H1 (cell line): ENCODE measurements around the gene ANKRD11. TPM values are rescaled to one million over a fixed set of nuclear protein-coding genes. Genes with fewer than 3 reads are reported as not detected.

Source experiments
- CTCF ChIA-PET: fragments of 300-600 bp; sonication (Branson Sonifier 250); formaldehyde crosslinking; loops from one replicate; lab custom pipeline; 2021; ENCODE audit not compliant: partially characterized antibody; lab: Charles Lee
- POLR2A ChIA-PET: fragments of 300-600 bp; sonication (Branson Sonifier 250); formaldehyde crosslinking; loops from one replicate; lab custom pipeline; 2021; ENCODE audit warnings: inconsistent platforms; ENCODE audit not compliant: partially characterized antibody; lab: Charles Lee
- DNase-seq, 2 experiments: peaks; one replicate each; pipeline versions ENCODE4 v3.0.0 to v3.0.0-alpha.2; 2010 to 2022; ENCODE audit warnings: low spot score in 2 of 2, low read depth in 1 of 2, mixed read lengths in 1 of 2
- FAIRE-seq: peaks from 2 replicates; lab custom pipeline; 2011; peaks lifted over from hg19 to GRCh38; lab: Jason Lieb, UNC
- H2AFZ ChIP-seq: 2 replicates; pipeline ENCODE4 v1.8.1; 2012; ENCODE audit warnings: low read length, inconsistent platforms
- H2AK5ac ChIP-seq: 2 replicates; pipeline ENCODE4 v1.6.1; 2013; ENCODE audit warnings: low read depth, low read length
- H2BK120ac ChIP-seq: replicated peaks from 2 replicates; pipeline ENCODE3; 2013; ENCODE audit warnings: low read depth, low read length, inconsistent platforms
- H2BK12ac ChIP-seq: 2 replicates; pipeline ENCODE4 v1.6.1; 2013; ENCODE audit warnings: low read depth, low read length
- H2BK15ac ChIP-seq: 2 replicates; pipeline ENCODE4 v1.6.1; 2013; ENCODE audit warnings: low read length
- H2BK20ac ChIP-seq: 2 replicates; pipeline ENCODE4 v1.6.1; 2013; ENCODE audit warnings: low read length
- H2BK5ac ChIP-seq: 2 replicates; pipeline ENCODE4 v1.6.1; 2013; ENCODE audit warnings: low read depth, low read length
- H3K14ac ChIP-seq: 2 replicates; pipeline ENCODE4 v1.6.1; 2013; ENCODE audit warnings: inconsistent platforms; ENCODE audit not compliant: insufficient read length
- H3K18ac ChIP-seq: 2 replicates; pipeline ENCODE4 v1.6.1; 2013; ENCODE audit warnings: low read length; ENCODE audit errors: extremely low read depth
- H3K23ac ChIP-seq: 2 replicates; pipeline ENCODE4 v1.6.1; 2013; ENCODE audit warnings: inconsistent platforms; ENCODE audit not compliant: insufficient read length
- H3K23me2 ChIP-seq: 2 replicates; pipeline ENCODE4 v1.6.1; 2013; ENCODE audit warnings: low read depth, low read length
- H3K27ac ChIP-seq: 2 replicates; pipeline ENCODE4 v1.6.1; 2011; ENCODE audit warnings: low read depth, low read length, inconsistent platforms
- H3K27me3 ChIP-seq, 4 experiments: replicated peaks in 1 of 4; 1 replicate in 1 of 4; 2 replicates in 3 of 4; pipeline versions ENCODE4 v1.6.1 to v1.8.1; 2011 to 2013; ENCODE audit warnings: low read length in 3 of 4, mild to moderate bottlenecking in 3 of 4, inconsistent platforms in 2 of 4, mixed read lengths in 2 of 4, moderate library complexity in 1 of 4; ENCODE audit not compliant: control insufficient read depth in 3 of 4, insufficient read depth in 3 of 4; ENCODE audit errors: extremely low read depth in 1 of 4
- H3K36me3 ChIP-seq, 4 experiments: 2 replicates each; pipeline versions ENCODE4 v1.6.1 to v1.8.1; 2011 to 2013; ENCODE audit warnings: mild to moderate bottlenecking in 4 of 4, low read length in 3 of 4, moderate library complexity in 2 of 4, control low read depth in 1 of 4, inconsistent platforms in 1 of 4; ENCODE audit not compliant: insufficient read depth in 4 of 4, control insufficient read depth in 2 of 4
- H3K4ac ChIP-seq: replicated peaks from 2 replicates; pipeline ENCODE3; 2013; ENCODE audit warnings: low read length, low read depth, mixed read lengths, inconsistent platforms; ENCODE audit not compliant: insufficient read length
- H3K4me1 ChIP-seq, 4 experiments: replicated peaks in 1 of 4; 1 replicate in 1 of 4; 2 replicates in 3 of 4; pipeline versions ENCODE4 v1.6.1 to v1.8.1; 2011 to 2013; ENCODE audit warnings: low read length in 3 of 4, inconsistent platforms in 2 of 4, mixed read lengths in 1 of 4; ENCODE audit not compliant: insufficient read depth in 4 of 4, control insufficient read depth in 3 of 4
- H3K4me2 ChIP-seq, 2 experiments: 2 replicates each; pipeline versions ENCODE4 v1.6.1 to v1.8.1; 2011 to 2013; ENCODE audit warnings: low read depth in 2 of 2, low read length in 2 of 2, control low read depth in 1 of 2, inconsistent platforms in 1 of 2, mild to moderate bottlenecking in 1 of 2; ENCODE audit not compliant: insufficient read depth in 1 of 2
- H3K4me3 ChIP-seq, 4 experiments: fragments of 200-600, 300-600 bp in 1 of 4; sonication (generic), shearing (Covaris generic), sonication (Bioruptor Twin) in 1 of 4; 2 replicates each; pipeline versions ENCODE4 v1.5.1 to v1.8.1; 2011 to 2016; ENCODE audit warnings: low read length in 4 of 4, low read depth in 3 of 4, control low read depth in 2 of 4, inconsistent platforms in 2 of 4, mild to moderate bottlenecking in 2 of 4, mixed read lengths in 1 of 4, moderate library complexity in 1 of 4; ENCODE audit not compliant: insufficient read depth in 2 of 4; ENCODE audit errors: extremely low read depth in 1 of 4
- H3K56ac ChIP-seq: replicated peaks from 2 replicates; pipeline ENCODE3; 2013; ENCODE audit warnings: low read depth, mild to moderate bottlenecking, mixed read lengths, low read length, inconsistent platforms; ENCODE audit not compliant: insufficient read length
- H3K79me1 ChIP-seq: 2 replicates; pipeline ENCODE4 v1.6.1; 2013; ENCODE audit warnings: low read depth, low read length, control low read depth
- H3K79me2 ChIP-seq, 2 experiments: 2 replicates each; pipeline versions ENCODE4 v1.6.1 to v1.8.1; 2012 to 2013; ENCODE audit warnings: low read length in 2 of 2, mild to moderate bottlenecking in 2 of 2, inconsistent platforms in 1 of 2; ENCODE audit not compliant: insufficient read depth in 2 of 2, control insufficient read depth in 1 of 2
- H3K9ac ChIP-seq, 4 experiments: replicated peaks in 1 of 4; 1 replicate in 1 of 4; 2 replicates in 3 of 4; pipeline versions ENCODE4 v1.6.1 to v1.8.1; 2011 to 2013; ENCODE audit warnings: low read depth in 3 of 4, low read length in 3 of 4, control low read depth in 2 of 4, mild to moderate bottlenecking in 2 of 4, moderate library complexity in 2 of 4, inconsistent platforms in 1 of 4; ENCODE audit errors: extremely low read depth in 1 of 4
- H3K9me3 ChIP-seq, 2 experiments: 2 replicates each; pipeline versions ENCODE4 v1.6.1 to v1.8.1; 2012 to 2013; ENCODE audit warnings: mild to moderate bottlenecking in 2 of 2, moderate library complexity in 2 of 2, control low read depth in 1 of 2, inconsistent platforms in 1 of 2, low read depth in 1 of 2, low read length in 1 of 2, mixed read lengths in 1 of 2; ENCODE audit not compliant: insufficient read depth in 2 of 2
- H4K20me1 ChIP-seq, 2 experiments: replicated peaks in 1 of 2; 2 replicates each; pipeline versions ENCODE3 to v1.8.1; 2011 to 2013; ENCODE audit warnings: inconsistent platforms in 2 of 2, low read length in 2 of 2, mild to moderate bottlenecking in 1 of 2; ENCODE audit not compliant: insufficient read depth in 2 of 2, control insufficient read depth in 1 of 2
- H4K5ac ChIP-seq: 2 replicates; pipeline ENCODE4 v1.6.1; 2013; ENCODE audit warnings: low read length, low read depth, mixed read lengths, inconsistent platforms; ENCODE audit not compliant: insufficient read length
- H4K8ac ChIP-seq: 2 replicates; pipeline ENCODE4 v1.8.0; 2013; ENCODE audit warnings: mild to moderate bottlenecking, moderate library complexity, low read length, inconsistent platforms; ENCODE audit not compliant: insufficient read depth; ENCODE audit errors: extremely low read depth
- H4K91ac ChIP-seq: replicated peaks from 2 replicates; pipeline ENCODE3; 2013; ENCODE audit warnings: low read length, mixed read lengths, inconsistent platforms; ENCODE audit not compliant: insufficient read length
- BACH1 ChIP-seq: IDR thresholded peaks from 2 replicates; pipeline ENCODE4 v1.6.1; 2012; ENCODE audit warnings: low read length, improper control_type of control experiment
- BCL11A ChIP-seq, 2 experiments: IDR thresholded peaks; one replicate each; pipeline ENCODE4 v1.6.1; 2011; ENCODE audit warnings: low read depth in 2 of 2, low read length in 2 of 2, mild to moderate bottlenecking in 2 of 2
- BRCA1 ChIP-seq: IDR thresholded peaks from 2 replicates; pipeline ENCODE4 v1.6.1; 2012; ENCODE audit warnings: low read depth, low read length, improper control_type of control experiment
- GABPA ChIP-seq: IDR thresholded peaks from 2 replicates; pipeline ENCODE4 v1.6.1; 2011; ENCODE audit warnings: mild to moderate bottlenecking, low read length, moderate library complexity, borderline replicate concordance; ENCODE audit not compliant: insufficient read depth
- HDAC2 ChIP-seq, 2 experiments: fragments of 300-600 bp in 1 of 2; sonication (generic) in 1 of 2; IDR thresholded peaks; 2 replicates each; pipeline ENCODE4 v1.6.1; 2011 to 2012; ENCODE audit warnings: low read depth in 2 of 2, low read length in 2 of 2, mild to moderate bottlenecking in 2 of 2, moderate library complexity in 2 of 2, borderline replicate concordance in 1 of 2, inconsistent platforms in 1 of 2
- JUND ChIP-seq: IDR thresholded peaks from 2 replicates; pipeline ENCODE4 v1.6.1; 2011; ENCODE audit warnings: mild to moderate bottlenecking, improper control_type of control experiment, low read length
- KDM1A ChIP-seq: fragments of 200-600, 300-600 bp; sonication (generic); IDR thresholded peaks from 2 replicates; pipeline ENCODE4 v1.7.1; 2016; ENCODE audit warnings: mild to moderate bottlenecking, low read length, borderline replicate concordance
- KDM5A ChIP-seq: fragments of 200-600 bp; IDR thresholded peaks from 2 replicates; pipeline ENCODE4 v1.7.1; 2012; ENCODE audit warnings: mild to moderate bottlenecking, low read length, inconsistent platforms, mixed read lengths
- SIX5 ChIP-seq: IDR thresholded peaks from 2 replicates; pipeline ENCODE4 v1.6.1; 2011; ENCODE audit warnings: mild to moderate bottlenecking, low read depth, low read length
- SP1 ChIP-seq: IDR thresholded peaks from 2 replicates; pipeline ENCODE4 v1.6.1; 2011; ENCODE audit warnings: low read depth, low read length
- SRF ChIP-seq: IDR thresholded peaks from 2 replicates; pipeline ENCODE4 v1.6.1; 2011; ENCODE audit warnings: mild to moderate bottlenecking, low read depth, low read length, moderate library complexity
- TAF1 ChIP-seq: IDR thresholded peaks from 2 replicates; pipeline ENCODE4 v1.6.1; 2011; ENCODE audit warnings: mild to moderate bottlenecking, low read depth, low read length
- TAF7 ChIP-seq: optimal IDR thresholded peaks from 2 replicates; pipeline ENCODE3; 2011; ENCODE audit warnings: low read depth, mild to moderate bottlenecking, inconsistent platforms, low read length, moderate library complexity, borderline replicate concordance
- TCF12 ChIP-seq: IDR thresholded peaks from 2 replicates; pipeline ENCODE4 v1.6.1; 2011; ENCODE audit warnings: low read depth, mild to moderate bottlenecking, low read length
- WGBS, 2 experiments: shearing (Covaris generic) in 1 of 2; methylation state at CpG; one replicate each; pipeline versions ENCODE4 v1.1.6 to v1.1.7; 2013 to 2015; ENCODE audit warnings: low lambda C conversion rate in 2 of 2, mixed read lengths in 2 of 2, inconsistent platforms in 1 of 2, low coverage in 1 of 2, missing lambda C conversion rate in 1 of 2; ENCODE audit not compliant: insufficient replicate concordance in 2 of 2, insufficient coverage in 1 of 2, insufficient read length in 1 of 2; ENCODE audit errors: extremely low coverage in 1 of 2, missing lambda C conversion rate in 1 of 2; 5-methylcytosine and 5-hydroxymethylcytosine counted together
- polyA plus RNA-seq, 7 experiments: library from polyadenylated mRNA; depleted of rRNA in 3 of 7; stranded (reverse) in 5 of 7; unstranded in 2 of 7; fragments of >200 nt in 5 of 7; fragments of 200-250 nt in 2 of 7; gene quantifications; 1 replicate in 5 of 7; 2 replicates in 1 of 7; 4 replicates in 1 of 7; pipeline versions ENCODE4 v1.2.1 to v1.2.3, GENCODE V29; 2011 to 2013; ENCODE audit warnings: missing spikeins in 2 of 7, mixed read lengths in 2 of 7
- total RNA-seq: library from RNA; stranded (reverse); fragmentation: NEBNext Ultra II Directional; extraction: Animal tissue kit (Norgen Biotek cat#: 25700); gene quantifications from 2 replicates; pipeline ENCODE4 v1.2.1, GENCODE V29; 2021

The ANKRD11 gene
- total and polyA plus RNA-seq, 2 of the 8 experiments (the other 6 are each of a cell fraction or from before 2014, with no cell fraction given), result 46.5 to 142 TPM

- DNase-seq (no peak), FAIRE-seq (no peak)
- no peak overlapping the region for H3K56ac ChIP-seq
- no peak overlapping the region for H2AFZ ChIP-seq
- no peak overlapping the region for H3K14ac ChIP-seq
- no peak overlapping the region for H3K4ac ChIP-seq
- no peak overlapping the region for H3K9ac ChIP-seq
- H3K27me3 ChIP-seq, result no peaks in the 10 kb centered on the region
- 92% methylated on average over 16 of the region's 16 CpGs; no CpG with 5 or more reads in 1 of the 2 experiments for WGBS, 2 experiments
- H3K79me1 ChIP-seq, result peaks cover 2% of the 10 kb centered on the region
- no peak overlapping the region for H3K27ac ChIP-seq
- no peak overlapping the region for H2BK15ac ChIP-seq
- H3K4me1 ChIP-seq, result no peaks in the 10 kb centered on the region
- H3K9me3 ChIP-seq, result no peaks in the 10 kb centered on the region
- H4K20me1 ChIP-seq, result peaks cover 5 to 12% of the 10 kb centered on the region in 2 experiments
- H3K18ac ChIP-seq, result no peak overlapping the region
- no peaks in the 10 kb centered on the region for H3K23me2 ChIP-seq
- H2BK5ac ChIP-seq, result no peak overlapping the region
- CTCF ChIA-PET, result interaction anchor here (1.1 to 1.7 kb wide), 2 partner anchors 13 to 20 kb away, joined by 4 read pairs; no protein-coding TSS in a partner anchor
- H3K4me3 ChIP-seq, result no peak overlapping the region
- H2BK20ac ChIP-seq, result no peak overlapping the region
- H4K5ac ChIP-seq, result no peak overlapping the region
- H2BK120ac ChIP-seq, result no peak overlapping the region
- H3K23ac ChIP-seq, result no peak overlapping the region
- no peak overlapping the region for H4K91ac ChIP-seq
- H3K4me2 ChIP-seq, result no peak overlapping the region
- no peaks in the 10 kb centered on the region for H3K79me2 ChIP-seq
- POLR2A ChIA-PET, result interaction anchor here (0.6 to 1.7 kb wide), 4 partner anchors 9 to 426 kb away, joined by 3 to 6 read pairs (median 4); partner anchors contain the start of gene SPG7
- H2BK12ac ChIP-seq, result no peak overlapping the region
- H2AK5ac ChIP-seq, result no peak overlapping the region
- TF ChIP-seq BCL11A (IDR thresholded peaks at IDR 0.05; ENCODE audit: low read depth in 2 of 2, low read length in 2 of 2), result no peak
- no peak for TF ChIP-seq SRF
- no peak for TF ChIP-seq SIX5
- no peak for TF ChIP-seq HDAC2 (IDR thresholded peaks at IDR 0.05; ENCODE audit: borderline replicate concordance in 1 of 2, low read depth in 2 of 2, low read length in 2 of 2)
- TF ChIP-seq SP1, result no peak
- TF ChIP-seq BRCA1, result no peak
- no peak for TF ChIP-seq TAF7
- no peak for TF ChIP-seq GABPA
- no peak for TF ChIP-seq JUND
- TF ChIP-seq TAF1, result no peak
- no peak for TF ChIP-seq TCF12
- TF ChIP-seq KDM1A, result no peak
- TF ChIP-seq BACH1, result no peak
- no peak for TF ChIP-seq KDM5A
- H3K36me3 ChIP-seq, result peaks cover 32 to 81% (median 67%) of the 10 kb centered on the region in 4 experiments
- H4K8ac ChIP-seq, result no peak overlapping the region
Measured at GRCh38 chr16:89529097-89529496, 38.7 kb upstream of the ANKRD11 start.
